Glomerular visceral epithelial cell (primary cell): Measurements from ENCODE around the gene HEXIM1.
A peak's percentile ranks its signal among the peaks of the same experiment; 100 is the strongest.
"Not testable (repeated sequence)": the region's sequence is repeated elsewhere in the genome, so short reads cannot be mapped to it uniquely, and the experiment has no call there.

Experiments used
- DNase-seq: peaks from one replicate; pipeline ENCODE4 v3.0.0-alpha.2; 2016; ENCODE audit errors: extremely low spot score

Gene HEXIM1

GRCh38 chr17:45112559-45113423 is 35.5 kb upstream of the HEXIM1 start:
- DNase-seq, result no peak

- no peak for DNase-seq
Measured at GRCh38 chr17:45113424-45113754, 34.9 kb upstream of the HEXIM1 start.

- DNase-seq, result no peak
Measured at GRCh38 chr17:45114117-45114932, 34.0 kb upstream of the HEXIM1 start.

GRCh38 chr17:45115015-45115625 is 33.2 kb upstream of the HEXIM1 start:
- DNase-seq, result no peak

GRCh38 chr17:45115871-45116270 is 32.4 kb upstream of the HEXIM1 start:
- no peak for DNase-seq

GRCh38 chr17:45116434-45117016 is 31.8 kb upstream of the HEXIM1 start:
- no peak for DNase-seq

GRCh38 chr17:45117334-45117733 is 30.9 kb upstream of the HEXIM1 start:
- no peak for DNase-seq

- no peak for DNase-seq
Measured at GRCh38 chr17:45117848-45118646, 30.2 kb upstream of the HEXIM1 start.

GRCh38 chr17:45118691-45119090 is 29.6 kb upstream of the HEXIM1 start:
- no peak for DNase-seq

- no peak for DNase-seq
Measured at GRCh38 chr17:45119964-45120363, 28.3 kb upstream of the HEXIM1 start.

GRCh38 chr17:45120558-45120957 is 27.7 kb upstream of the HEXIM1 start:
- DNase-seq, result no peak

GRCh38 chr17:45121055-45121454 is 27.2 kb upstream of the HEXIM1 start:
- no peak for DNase-seq

GRCh38 chr17:45123076-45123770 is 25.1 kb upstream of the HEXIM1 start:
- DNase-seq, result no peak

- DNase-seq, result peak; percentile 94
Measured at GRCh38 chr17:45123930-45124796, 24.1 kb upstream of the HEXIM1 start.

- DNase-seq, result not testable (repeated sequence)
Measured at GRCh38 chr17:45124797-45125122, 23.5 kb upstream of the HEXIM1 start.

GRCh38 chr17:45125509-45125908 is 22.8 kb upstream of the HEXIM1 start:
- DNase-seq, result no peak

- DNase-seq, result no peak
Measured at GRCh38 chr17:45127207-45127547, 21.1 kb upstream of the HEXIM1 start.

- peak; percentile 72 for DNase-seq
Measured at GRCh38 chr17:45127548-45128300, 20.6 kb upstream of the HEXIM1 start.

- no peak for DNase-seq
Measured at GRCh38 chr17:45128331-45128730, 19.9 kb upstream of the HEXIM1 start.
